ENCODE data around the gene IRX2.

GRCh38 chr5:2737273-2738155 lies 14.0 kb downstream of the IRX2 start:
- TF ChIP-seq CTCF (IDR thresholded peaks at IDR 0.05) (no peak), POLR2A (IDR thresholded peaks at IDR 0.05) (no peak)
